CD4-positive, alpha-beta T cell treated with Interleukin-4 for 1 hour (primary cell): ENCODE data around the gene NUTM2G.
"Not testable (repeated sequence)": the region's sequence is repeated elsewhere in the genome, so short reads cannot be mapped to it uniquely, and the experiment has no call there.

Source experiments
- DNase-seq, 2 donors: peaks; one replicate each; pipeline ENCODE4 v3.0.0-alpha.2; 2020 to 2022

The NUTM2G gene, protein sequence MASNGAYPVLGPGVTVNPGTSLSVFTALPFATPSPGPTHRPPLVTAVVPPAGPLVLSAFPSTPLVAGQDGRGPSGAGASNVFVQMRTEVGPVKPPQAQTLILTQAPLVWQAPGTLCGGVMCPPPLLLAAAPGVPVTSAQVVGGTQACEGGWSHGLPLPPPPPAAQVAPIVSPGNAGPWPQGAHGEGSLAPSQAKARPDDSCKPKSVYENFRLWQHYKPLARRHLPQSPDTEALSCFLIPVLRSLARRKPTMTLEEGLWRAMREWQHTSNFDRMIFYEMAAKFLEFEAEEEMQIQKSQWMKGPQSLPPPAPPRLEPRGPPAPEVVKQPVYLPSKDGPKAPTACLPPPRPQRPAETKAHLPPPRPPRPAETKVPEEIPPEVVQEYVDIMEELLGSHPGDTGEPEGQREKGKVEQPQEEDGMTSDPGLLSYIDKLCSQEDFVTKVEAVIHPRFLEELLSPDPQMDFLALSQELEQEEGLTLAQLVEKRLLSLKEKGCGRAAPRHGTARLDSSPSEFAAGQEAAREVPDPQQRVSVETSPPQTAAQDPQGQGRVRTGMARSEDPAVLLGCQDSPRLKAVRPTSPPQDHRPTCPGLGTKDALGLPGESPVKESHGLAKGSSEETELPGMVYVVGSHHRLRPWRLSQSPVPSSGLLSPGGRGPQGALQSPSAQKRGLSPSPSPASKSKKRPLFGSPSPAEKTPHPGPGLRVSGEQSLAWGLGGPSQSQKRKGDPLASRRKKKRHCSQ

DNA sequence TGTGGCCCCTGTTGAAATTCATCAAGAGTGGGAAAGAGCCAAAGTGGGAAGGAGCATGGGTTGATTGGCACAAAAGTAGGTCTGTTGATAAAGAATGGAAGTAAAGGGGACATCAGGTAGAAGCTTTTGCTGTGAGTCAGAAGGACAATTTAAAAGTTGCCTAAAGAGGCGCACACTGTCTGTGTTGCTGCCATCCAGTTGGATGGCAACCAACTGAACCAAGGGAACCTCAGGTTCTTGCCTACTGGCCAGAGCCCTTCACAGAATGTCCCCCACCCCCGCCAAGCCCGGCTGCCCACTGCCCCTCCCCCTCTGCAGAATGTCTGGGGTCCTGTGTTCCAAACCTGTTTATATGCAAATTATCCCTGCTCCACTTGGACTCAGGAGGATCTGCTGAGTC lies at the start of gene NUTM2G:
NUTM2G (plus strand) TSS at position 301 of the 400 bp plus-strand sequence. CDS start 182 bp downstream, outside the sequence.
- not testable (repeated sequence) for DNase-seq

DNA sequence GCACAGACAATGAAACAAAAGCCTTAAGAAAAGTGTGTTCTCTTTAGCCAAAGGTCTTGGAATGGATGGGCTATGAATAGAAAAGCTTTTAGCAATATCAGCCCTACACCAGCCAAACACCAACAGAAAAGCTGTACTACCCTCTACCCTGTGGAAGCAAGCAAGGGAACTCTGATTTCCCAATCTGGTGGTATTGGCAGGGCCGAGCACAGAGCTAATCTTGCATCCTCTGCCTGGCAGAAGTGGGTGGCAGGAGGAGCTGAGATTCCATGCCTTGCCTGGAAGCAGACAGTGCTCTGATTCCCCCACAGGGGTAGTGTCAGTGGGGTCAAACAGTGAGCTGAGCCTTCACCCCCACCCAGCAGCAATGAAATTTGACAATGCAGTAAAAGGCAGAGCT lies 44.7 kb upstream of the NUTM2G start:
- DNase-seq = no peak

DNA sequence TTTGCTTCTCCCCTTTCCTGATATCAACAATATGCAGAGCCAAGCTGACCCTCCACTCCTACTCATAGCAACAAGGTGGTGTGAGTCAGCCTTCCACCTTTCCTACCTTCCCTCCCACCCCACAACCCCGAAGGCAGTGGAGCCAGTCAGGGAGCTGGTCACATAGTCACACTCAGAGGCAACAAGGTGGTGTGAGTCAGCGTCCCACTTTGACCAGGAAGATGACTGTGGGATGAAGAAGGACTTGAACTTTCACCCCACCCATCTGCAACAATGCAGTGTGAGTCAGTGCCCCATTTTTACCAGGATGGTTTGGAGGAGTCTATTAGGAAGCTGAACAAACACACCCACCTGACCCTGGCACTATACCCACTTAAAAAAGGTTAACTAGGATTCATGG lies 44.2 kb upstream of the NUTM2G start:
- no peak for DNase-seq

DNA sequence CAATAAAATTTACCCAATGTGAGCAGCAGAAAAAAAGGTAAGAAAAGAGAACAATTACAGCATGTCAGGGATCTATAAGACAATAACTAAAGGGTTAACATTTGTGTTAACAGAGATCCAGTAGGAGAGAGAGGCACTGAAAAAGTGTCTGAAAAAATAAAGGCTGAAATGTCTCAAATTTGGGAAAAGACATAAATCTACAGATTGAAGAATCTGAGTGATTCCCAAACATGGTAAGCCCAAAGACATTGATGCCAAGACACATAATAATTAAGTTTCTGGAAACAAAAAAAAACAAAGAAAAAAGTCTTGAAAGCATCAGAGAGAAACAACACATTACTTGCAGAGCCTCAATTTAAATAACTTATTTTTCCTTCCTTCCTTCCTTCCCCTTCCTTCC lies 43.2 kb upstream of the NUTM2G start:
- DNase-seq = no peak

DNA sequence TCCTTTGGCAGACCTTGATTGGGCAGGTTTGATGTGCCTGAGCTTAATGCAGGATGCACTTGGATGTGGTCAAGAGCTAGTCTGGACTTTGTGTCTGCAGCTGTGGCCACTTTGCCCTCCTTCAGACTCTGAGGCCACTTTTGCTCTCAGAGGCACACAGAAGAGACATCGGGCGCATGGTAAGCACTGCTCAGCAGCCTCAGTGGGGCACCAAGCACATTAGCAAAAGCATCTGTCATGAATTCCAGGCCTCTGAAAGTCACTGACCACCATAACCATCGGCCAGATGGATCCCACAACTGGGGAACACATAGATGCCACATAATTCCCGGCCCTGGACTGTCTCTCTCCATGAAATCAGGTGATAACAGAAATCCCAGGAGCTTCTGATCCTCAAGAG lies 40.1 kb upstream of the NUTM2G start:
- no peak for DNase-seq

DNA sequence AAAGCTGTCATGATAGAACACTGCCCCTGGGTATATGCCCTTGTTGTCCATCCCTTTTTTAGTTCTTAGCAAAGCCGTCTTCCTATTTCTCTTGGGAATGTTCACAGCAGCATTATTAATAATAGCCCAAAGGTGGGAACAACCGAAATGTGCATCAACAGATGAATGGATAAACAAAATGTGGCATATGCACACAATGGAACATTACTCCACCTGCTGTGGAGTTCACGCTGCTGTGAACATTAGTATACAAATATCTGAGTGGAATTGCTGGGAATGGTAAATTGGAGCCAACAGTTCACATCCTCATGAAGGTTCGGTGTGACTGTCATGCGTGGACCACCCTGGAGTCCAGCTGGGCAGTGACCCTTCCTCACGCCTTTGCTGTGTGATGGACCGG lies 36.5 kb upstream of the NUTM2G start:
- no peak for DNase-seq

DNA sequence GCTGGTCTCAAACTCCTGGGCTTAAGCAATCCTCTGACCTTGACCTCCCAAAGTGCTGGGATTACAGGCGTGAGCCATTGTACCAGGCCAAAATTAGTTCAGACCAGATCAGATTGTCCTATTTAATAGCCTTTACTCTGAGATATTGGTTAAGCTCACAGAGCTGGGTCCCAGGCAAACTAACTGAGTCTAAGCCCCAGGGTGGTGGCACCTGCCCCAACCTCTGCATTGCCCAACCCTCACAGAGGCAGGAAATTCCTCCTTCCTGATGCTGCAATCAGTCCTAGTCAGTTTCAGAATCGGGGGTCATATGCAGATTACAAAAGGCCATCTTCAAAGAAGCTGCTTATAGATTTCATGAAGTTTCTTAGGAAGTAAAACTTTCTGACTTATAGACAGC lies 28.6 kb upstream of the NUTM2G start:
- DNase-seq = not testable (repeated sequence)

DNA sequence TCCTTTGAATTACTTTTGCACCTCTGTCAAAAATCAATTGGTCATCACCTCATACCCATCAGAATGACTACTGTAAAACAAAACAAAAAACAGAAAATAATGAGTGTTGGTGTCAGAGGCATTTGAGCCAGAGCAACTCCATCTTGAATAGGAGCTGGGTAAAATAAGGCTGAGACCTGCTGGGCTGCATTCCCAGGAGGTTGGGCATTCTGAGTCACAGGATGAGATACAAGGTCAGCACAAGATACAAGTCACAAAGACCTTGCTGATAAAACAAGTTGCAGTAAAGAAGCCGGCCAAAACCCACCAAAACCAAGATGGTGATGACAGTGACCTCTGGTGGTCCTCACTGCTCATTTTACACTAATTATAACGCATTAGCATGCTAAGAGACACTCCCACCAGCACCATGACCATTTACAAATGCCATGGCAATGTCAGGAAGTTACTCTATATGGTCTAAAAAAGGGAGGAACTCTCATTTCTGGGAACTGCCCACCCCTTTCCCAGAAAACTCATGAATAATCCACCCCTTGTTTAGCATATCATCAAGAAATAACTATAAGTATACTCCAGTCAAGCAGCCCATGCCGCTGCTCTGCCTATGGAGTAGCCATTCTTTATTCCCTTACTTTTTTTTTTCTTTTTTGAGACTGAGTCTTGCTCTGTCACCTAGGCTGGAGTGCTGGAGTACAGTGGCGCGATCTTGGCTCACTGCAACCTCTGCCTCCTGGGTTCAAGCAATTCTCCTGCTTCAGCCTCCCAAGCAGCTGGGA lies 23.5 kb upstream of the NUTM2G start:
- DNase-seq = not testable (repeated sequence)

DNA sequence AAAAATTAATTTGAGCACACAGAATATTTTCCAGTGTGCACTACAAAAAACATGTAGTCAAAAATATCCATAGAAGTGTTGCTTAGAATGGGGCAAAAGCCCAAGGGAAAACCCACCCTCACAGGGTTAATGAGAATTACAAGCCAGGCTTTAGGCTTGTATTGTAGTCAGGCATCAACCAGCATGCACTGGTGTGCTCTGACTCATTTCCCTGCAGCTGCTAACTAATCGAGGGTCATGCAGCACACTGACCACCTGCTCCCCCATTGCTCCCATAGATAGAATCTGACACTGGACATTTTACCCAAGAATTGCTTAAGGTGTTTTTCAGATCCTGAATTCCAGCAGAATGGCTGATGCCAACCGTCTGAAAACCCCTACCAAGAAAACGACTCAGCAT lies 20.2 kb upstream of the NUTM2G start:
- DNase-seq = not testable (repeated sequence)

DNA sequence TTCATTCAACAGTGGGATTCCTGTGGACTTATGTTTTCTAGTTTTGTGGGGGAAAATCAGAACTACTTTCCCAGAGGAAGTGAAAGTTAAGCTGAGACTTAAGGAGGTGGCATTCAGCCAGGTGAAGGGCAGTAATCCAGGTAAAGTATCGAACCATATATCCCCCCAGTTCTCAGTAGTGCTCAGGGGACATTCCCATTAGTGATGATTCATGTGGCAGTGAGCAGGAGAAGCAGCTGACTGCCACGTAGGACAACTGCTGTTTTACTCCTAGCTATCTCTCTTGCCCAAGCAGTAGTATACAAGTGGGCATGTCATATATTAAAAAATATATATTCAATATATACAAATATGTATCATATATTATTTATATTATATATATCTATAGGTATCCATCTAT lies 13.1 kb upstream of the NUTM2G start:
- DNase-seq = not testable (repeated sequence)

DNA sequence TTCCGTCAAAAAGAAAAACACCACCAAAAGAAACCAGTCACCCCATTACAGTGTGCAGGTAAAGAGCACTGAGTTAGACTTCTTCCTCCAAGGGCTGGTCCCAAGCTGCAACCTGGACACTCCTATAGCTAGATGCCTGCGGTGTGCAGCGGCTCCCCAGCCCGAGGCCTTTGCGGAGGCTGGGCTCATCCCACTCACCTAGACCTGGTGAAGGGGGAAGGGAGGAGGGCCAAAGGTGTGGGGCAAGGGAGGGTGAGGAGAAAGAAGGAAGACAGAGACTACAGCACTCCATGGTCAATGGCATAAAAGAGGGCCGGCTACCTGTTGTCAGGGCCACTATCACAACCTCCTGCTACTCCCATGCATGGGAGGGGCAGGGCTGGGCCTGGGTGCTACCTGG lies 12.1 kb upstream of the NUTM2G start:
- DNase-seq = not testable (repeated sequence)

DNA sequence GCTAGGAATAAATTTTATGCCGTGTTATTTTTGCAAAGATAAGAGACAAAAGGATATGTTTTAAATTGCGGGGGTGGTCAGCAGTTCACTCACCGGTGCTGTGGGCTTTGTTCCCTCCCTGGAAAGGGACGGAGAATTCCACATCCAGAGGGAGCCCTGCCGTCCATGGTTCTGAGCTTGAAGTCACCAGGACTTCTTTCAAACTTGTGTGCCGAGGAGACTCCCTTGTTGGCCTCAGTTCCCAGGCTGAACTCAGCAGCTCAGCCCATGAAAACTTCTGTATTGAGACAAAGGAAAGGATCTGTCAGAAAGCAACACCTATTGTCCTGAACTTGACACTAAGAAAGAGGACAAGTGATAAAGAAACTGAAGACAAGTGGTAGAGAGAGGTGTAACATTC lies 10.1 kb upstream of the NUTM2G start:
- not testable (repeated sequence) for DNase-seq

DNA sequence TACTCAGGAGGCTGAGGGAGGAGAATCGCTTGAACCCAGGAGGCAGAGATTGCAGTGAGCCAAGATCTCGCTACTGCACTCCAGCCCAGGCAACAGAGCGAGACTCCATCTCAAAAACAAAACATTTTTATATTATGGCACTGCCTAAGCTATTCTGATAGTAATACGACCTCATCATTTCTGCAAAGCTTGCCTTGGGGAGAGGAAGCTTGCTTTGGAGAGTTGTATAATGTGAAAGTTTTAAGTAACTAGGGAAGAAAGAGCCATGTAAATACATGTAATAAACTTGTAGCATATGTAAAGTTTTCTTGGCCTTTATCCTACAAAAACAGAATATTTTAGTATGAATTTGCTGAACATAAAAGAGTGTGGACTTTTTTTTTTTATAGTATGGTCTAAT lies 7.8 kb upstream of the NUTM2G start:
- not testable (repeated sequence) for DNase-seq

DNA sequence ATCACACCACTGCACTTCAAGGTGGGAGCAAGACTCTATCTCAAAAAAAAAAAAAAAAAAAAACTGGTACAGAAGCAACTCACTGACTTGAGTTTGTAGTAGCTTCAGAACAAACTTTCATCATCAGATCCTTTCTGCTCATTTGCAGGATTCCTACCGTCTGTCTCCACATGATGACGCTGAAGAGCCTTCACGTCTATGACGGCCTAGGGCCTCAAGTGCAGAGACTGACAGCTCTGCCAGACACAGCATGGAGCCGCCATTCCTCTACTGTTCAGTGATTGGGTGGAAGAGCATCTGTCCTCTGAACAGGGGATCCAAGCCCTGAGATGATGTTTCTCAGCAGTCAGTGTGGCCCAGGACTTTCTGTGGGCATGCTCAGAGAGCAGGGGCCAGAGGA lies 3.1 kb upstream of the NUTM2G start:
- not testable (repeated sequence) for DNase-seq

DNA sequence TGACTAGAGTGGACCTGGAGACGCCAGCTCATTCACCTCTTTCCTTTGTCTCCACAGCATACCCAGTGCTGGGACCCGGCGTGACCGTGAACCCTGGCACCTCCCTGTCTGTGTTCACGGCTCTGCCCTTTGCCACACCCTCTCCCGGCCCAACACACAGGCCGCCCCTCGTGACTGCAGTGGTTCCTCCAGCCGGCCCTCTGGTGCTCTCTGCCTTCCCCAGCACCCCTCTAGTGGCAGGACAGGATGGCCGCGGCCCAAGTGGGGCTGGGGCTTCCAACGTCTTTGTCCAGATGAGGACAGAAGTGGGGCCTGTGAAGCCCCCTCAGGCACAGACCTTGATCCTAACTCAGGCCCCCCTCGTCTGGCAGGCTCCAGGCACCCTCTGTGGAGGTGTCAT lies 3.0 kb downstream of the NUTM2G start:
- DNase-seq = not testable (repeated sequence)

DNA sequence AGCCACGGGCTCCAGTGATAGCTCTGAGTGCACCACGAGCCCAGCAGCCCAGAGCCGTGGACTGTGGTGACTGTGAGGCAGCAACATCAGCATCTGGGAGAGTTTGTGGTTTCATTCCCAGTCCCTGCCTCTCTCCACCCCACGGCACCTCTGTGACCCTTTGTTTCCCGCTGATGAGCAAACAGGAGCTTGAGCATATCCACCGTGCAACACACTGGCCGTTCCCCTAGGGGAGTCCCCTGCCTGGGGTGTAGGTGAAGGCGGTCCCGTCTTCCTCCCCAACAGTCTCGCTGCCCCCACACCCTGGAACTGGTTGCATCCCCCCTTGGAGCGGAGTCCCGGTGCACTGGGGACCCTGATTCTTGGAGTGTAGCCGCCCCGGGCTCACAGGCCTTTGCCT lies 5.5 kb downstream of the NUTM2G start:
- not testable (repeated sequence) for DNase-seq

DNA sequence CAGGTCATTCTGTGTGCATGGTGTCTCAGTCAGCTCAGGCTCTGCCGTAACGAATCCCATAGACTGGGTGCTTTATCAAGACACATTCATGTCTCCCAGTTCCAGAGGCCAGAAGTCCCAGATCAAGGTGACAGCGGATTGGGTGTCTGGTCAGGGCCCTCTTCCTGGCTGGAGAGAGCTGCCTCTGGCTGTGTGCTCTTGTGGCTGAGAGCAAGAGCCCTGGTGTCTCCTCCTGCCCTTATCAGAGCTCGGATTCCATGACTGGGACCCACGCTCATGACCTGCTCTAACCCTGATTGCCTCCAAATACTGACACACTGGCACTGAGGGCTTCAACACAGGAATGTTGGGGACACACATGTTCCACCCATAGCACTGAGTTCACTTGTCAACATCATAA lies 6.1 kb downstream of the NUTM2G start:
- DNase-seq = not testable (repeated sequence)

DNA sequence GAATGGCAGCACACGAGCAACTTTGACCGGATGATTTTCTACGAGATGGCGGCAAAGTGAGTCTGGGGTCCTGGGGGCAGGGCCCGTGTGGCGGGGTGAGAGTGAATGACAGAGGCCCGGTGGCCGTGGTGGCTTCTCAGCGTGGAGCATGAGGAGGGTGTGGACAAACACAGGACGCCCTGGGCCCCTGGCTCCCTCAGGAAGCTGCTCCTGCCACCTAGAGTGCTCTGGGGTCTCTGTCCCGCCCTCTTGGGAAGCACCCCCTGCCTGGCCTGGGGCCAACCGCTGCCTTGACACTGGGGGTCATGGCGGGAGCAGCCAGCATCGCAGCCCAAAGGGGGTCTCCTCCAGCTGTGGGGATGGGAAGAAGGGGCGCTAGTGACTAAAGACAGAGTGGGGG lies 6.8 kb downstream of the NUTM2G start:
- DNase-seq = not testable (repeated sequence)

DNA sequence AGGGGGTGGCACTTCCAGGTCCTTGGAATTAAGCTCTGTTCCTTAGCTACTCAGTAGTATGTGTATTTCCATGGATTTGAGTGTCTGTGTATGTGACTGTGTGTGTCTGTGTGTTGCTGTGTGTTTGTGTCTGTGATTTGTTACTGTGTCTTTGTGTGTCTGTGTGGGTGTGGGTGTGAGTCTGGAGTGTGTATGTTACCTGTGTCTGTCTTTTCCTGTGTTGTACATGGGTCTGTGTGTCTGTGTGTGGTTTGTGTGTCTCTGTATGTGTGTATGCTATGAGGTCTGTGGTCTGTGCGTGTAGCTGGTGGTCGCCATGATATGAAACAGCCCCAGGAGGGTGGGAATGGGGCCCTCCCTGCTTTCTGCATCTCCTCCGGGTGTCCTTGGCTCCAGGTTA lies 8.8 kb downstream of the NUTM2G start:
- DNase-seq = not testable (repeated sequence)

DNA sequence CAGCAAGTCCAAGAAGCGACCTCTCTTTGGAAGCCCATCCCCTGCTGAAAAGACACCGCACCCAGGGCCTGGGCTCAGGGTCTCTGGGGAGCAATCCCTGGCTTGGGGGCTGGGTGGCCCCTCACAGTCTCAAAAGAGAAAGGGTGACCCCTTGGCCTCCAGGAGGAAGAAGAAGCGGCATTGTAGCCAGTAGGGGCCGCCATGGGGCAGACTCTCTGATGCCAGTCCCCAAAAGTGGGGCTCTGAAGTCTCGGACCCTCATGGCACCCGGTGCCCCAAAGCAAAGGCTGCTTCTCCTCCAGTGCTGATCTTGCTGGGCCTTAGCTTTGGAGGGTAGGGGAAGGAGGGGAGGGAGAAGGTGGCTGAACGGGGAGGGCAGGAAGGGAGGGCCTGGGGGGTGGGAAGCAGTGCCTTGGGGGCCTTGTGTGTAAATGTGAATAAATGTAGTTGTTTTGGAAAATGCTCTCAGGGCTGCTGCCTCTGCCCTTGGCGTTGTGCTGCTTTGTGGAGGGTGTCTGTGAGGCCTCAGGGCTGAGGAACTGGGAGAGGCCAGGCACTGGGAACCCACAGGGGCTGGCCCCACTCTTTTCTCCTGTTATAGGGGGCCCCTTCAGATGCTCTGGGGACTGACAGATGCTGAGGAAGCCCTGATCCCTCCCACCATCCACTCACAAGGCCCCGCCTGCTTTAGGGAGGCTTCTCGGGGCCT lies 10.5 kb downstream of the NUTM2G start:
- not testable (repeated sequence) for DNase-seq

DNA sequence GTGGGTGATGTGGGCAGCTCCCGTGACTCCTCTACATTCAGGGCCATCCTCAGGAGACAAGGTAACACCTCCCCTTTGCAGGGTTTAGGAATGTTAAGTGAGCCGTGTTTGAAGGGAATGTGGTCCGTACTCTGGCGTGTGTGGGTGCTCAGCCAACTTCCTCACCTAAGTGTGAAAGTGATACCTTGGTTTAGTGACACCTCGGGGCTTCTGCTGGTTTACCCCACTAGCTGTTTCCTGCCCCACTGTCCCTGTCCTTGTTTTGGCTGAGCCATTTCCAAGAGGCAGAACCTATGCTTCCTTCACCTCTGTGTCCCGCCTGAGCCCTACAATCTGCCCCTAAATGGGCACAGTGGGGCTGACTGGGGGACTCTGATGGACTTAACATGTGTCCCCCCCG lies 12.3 kb downstream of the NUTM2G start:
- not testable (repeated sequence) for DNase-seq

DNA sequence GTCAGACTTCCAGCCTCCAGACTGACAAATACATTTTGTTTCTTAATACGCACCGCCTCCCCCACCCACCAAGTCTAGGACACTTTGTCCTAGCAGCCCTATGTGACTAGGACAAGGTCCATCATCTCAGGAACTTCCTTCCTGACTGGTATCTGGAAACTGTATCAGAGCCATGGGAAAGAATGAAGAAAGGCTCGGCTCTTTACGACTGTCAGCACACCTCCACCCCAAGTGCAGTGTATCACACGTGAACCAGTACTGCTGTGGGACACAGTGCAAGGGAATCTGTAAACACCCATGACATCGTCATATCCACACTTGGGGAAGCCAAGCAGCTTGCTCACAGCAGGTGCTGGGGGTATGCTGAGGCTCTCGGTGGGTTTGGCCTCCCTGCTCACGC lies 13.0 kb downstream of the NUTM2G start:
- not testable (repeated sequence) for DNase-seq

DNA sequence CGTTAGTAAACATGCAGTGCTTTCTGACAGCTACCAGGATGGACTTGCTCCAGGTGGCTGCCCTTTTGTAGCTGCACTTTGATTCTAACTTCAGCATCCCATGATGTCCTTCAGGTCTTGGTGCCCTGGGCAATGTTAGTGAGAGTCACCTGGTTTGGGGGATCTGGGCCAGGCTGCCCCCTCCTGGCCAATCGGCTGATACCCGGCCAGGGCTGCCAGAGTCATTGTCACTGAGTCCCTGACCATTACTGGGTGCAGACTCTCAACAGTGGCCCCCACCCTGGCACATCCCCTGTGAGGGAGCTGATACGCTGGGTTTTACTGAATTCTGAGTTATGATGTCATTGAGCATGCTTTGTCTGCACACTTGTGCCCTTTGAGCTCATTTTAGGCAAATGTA lies 13.5 kb downstream of the NUTM2G start:
- DNase-seq = not testable (repeated sequence)
